ENCODE data around the gene CACNG3.

DNA sequence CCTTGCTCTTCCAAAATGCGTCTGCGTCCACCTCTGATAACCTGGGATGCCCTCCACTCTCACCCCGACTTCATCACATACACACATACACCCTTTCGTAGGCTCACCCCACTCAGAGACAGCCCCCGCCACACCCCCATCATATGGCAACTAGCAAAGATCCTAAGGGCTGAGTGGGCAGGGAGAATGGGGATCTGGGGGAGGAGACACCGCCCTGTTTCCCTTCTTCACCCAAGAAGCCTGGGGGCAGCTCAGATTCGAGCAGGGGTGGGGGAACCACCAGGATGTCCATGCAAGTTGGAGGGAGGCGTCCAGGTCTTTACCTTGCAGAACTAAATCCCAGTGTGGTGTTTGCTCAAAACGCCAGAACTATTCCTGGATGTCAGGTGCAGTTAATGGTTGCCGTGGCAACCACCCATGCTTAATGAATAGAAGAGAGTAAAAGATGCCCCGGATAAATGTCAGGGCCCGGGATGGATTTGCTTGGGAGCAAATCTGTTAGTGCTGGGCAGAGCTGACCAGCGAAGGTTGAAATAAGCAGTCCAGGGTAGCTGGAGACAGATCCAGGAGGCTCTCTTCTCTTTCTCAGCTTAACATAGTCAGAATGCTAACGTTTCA lies 72.8 kb downstream of the CACNG3 start:
- TF ChIP-seq, protein P1, sequence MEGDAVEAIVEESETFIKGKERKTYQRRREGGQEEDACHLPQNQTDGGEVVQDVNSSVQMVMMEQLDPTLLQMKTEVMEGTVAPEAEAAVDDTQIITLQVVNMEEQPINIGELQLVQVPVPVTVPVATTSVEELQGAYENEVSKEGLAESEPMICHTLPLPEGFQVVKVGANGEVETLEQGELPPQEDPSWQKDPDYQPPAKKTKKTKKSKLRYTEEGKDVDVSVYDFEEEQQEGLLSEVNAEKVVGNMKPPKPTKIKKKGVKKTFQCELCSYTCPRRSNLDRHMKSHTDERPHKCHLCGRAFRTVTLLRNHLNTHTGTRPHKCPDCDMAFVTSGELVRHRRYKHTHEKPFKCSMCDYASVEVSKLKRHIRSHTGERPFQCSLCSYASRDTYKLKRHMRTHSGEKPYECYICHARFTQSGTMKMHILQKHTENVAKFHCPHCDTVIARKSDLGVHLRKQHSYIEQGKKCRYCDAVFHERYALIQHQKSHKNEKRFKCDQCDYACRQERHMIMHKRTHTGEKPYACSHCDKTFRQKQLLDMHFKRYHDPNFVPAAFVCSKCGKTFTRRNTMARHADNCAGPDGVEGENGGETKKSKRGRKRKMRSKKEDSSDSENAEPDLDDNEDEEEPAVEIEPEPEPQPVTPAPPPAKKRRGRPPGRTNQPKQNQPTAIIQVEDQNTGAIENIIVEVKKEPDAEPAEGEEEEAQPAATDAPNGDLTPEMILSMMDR (IDR thresholded peaks at IDR 0.05; ENCODE audit: low read depth, low read length), result no peak
- no peak for TF ChIP-seq EZH2phosphoT487 (IDR thresholded peaks at IDR 0.05; ENCODE audit: low read depth)

Data from OCI-LY3 (cell line).